HL-60 (cell line): ENCODE measurements around the gene ATOSB.
"Not testable (repeated sequence)": the region's sequence is repeated elsewhere in the genome, so short reads cannot be mapped to it uniquely, and the experiment has no call there.

ENCODE experiments used
- DNase-seq, 2 experiments: peaks; one replicate each; pipeline ENCODE4 v3.0.0-alpha.2; 2010 to 2020; ENCODE audit warnings: low read depth in 1 of 2, low spot score in 1 of 2
- H3K27ac ChIP-seq: fragments of 250-450 bp; sonication (Bioruptor Pico); replicated peaks from 2 replicates; pipeline ENCODE4 v1.5.1; 2020; ENCODE audit warnings: mild to moderate bottlenecking, moderate library complexity
- H3K27me3 ChIP-seq: fragments of 250-450 bp; sonication (Bioruptor Pico); 2 replicates; pipeline ENCODE4 v1.5.1; 2021; ENCODE audit warnings: mild to moderate bottlenecking, moderate library complexity; ENCODE audit not compliant: insufficient read depth, poor library complexity, severe bottlenecking
- H3K4me3 ChIP-seq: replicated peaks from 2 replicates; pipeline ENCODE4 v1.5.1; 2011; ENCODE audit warnings: mild to moderate bottlenecking, control low read depth, low read length; ENCODE audit not compliant: insufficient read depth
- CTCF ChIP-seq: IDR thresholded peaks from one replicate; pipeline ENCODE4 v1.5.1; 2011; ENCODE audit warnings: low read length, control low read depth, inconsistent platforms; ENCODE audit not compliant: insufficient read depth
- GABPA ChIP-seq: IDR thresholded peaks from 2 replicates; pipeline ENCODE4 v1.6.1; 2012; ENCODE audit warnings: low read depth
- POLR2AphosphoS5 ChIP-seq: IDR thresholded peaks from 2 replicates; pipeline ENCODE4 v1.6.1; 2012; ENCODE audit warnings: low read depth
- SPI1 ChIP-seq: IDR thresholded peaks from 2 replicates; pipeline ENCODE4 v1.6.1; 2012; ENCODE audit warnings: low read depth, mild to moderate bottlenecking, borderline replicate concordance
- TF ChIP-seq, protein P1 (sequence below): IDR thresholded peaks from 2 replicates; pipeline ENCODE4 v1.6.1; 2012; ENCODE audit warnings: low read depth; ENCODE audit not compliant: insufficient replicate concordance

Gene ATOSB

GRCh38 chr9:35162605-35163315 lies 47.1 kb upstream of the ATOSB start:
- H3K27me3 ChIP-seq: no peaks in the 10 kb centered on the region
- TF ChIP-seq GABPA: no peak
- TF ChIP-seq, protein P1, sequence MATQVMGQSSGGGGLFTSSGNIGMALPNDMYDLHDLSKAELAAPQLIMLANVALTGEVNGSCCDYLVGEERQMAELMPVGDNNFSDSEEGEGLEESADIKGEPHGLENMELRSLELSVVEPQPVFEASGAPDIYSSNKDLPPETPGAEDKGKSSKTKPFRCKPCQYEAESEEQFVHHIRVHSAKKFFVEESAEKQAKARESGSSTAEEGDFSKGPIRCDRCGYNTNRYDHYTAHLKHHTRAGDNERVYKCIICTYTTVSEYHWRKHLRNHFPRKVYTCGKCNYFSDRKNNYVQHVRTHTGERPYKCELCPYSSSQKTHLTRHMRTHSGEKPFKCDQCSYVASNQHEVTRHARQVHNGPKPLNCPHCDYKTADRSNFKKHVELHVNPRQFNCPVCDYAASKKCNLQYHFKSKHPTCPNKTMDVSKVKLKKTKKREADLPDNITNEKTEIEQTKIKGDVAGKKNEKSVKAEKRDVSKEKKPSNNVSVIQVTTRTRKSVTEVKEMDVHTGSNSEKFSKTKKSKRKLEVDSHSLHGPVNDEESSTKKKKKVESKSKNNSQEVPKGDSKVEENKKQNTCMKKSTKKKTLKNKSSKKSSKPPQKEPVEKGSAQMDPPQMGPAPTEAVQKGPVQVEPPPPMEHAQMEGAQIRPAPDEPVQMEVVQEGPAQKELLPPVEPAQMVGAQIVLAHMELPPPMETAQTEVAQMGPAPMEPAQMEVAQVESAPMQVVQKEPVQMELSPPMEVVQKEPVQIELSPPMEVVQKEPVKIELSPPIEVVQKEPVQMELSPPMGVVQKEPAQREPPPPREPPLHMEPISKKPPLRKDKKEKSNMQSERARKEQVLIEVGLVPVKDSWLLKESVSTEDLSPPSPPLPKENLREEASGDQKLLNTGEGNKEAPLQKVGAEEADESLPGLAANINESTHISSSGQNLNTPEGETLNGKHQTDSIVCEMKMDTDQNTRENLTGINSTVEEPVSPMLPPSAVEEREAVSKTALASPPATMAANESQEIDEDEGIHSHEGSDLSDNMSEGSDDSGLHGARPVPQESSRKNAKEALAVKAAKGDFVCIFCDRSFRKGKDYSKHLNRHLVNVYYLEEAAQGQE: no peak
- TF ChIP-seq CTCF: no peak
- no peak for TF ChIP-seq POLR2AphosphoS5
- no peak for TF ChIP-seq SPI1
- peak overlapping the region; percentile 67; the same call in 1 of the 2 replicates for H3K27ac ChIP-seq
- DNase-seq: peak in 1 of 2 experiments; percentile 19
- peak overlapping the region; percentile 99 for H3K4me3 ChIP-seq

GRCh38 chr9:35161713-35162604 lies 46.3 kb upstream of the ATOSB start, which contains the start of gene UNC13B:
Gene UNC13B, plus strand, starts transcription at chr9:35162009. Its CDS starts 275 bp downstream, at chr9:35162284.
- Histone ChIP-seq H3K27me3 (no peaks in the 10 kb centered on the region), H3K4me3 (peak within 1 kb of the TSS; percentile 99), H3K27ac (peak within 1 kb of the TSS; percentile 67)
- peak; percentile 81 to 91 for DNase-seq
- TF ChIP-seq POLR2AphosphoS5 (no peak), GABPA (no peak), CTCF (no peak), SPI1 (no peak; the same call in 1 of the 2 replicates)
- TF ChIP-seq, protein P1: no peak

GRCh38 chr9:35158501-35159280 lies 43.0 kb upstream of the ATOSB start:
- Histone ChIP-seq H3K27me3 (no peaks in the 10 kb centered on the region), H3K27ac (peak overlapping the region; percentile 24), H3K4me3 (no peak overlapping the region)
- no peak for TF ChIP-seq POLR2AphosphoS5
- no peak for TF ChIP-seq SPI1
- TF ChIP-seq, protein P1: no peak
- TF ChIP-seq CTCF: no peak
- TF ChIP-seq GABPA: no peak
- DNase-seq: peak in 1 of 2 experiments; percentile 18

- DNase-seq, H3K27ac ChIP-seq, H3K27me3 ChIP-seq, H3K4me3 ChIP-seq: not testable (repeated sequence)
Observed at GRCh38 chr9:35157836-35158235, 42.2 kb upstream of the ATOSB start.
